AG10803 (cell line): ENCODE measurements around the gene FAM107B.
A peak's percentile ranks its signal among the peaks of the same experiment; 100 is the strongest.

Experiments
- DNase-seq: peaks from one replicate; pipeline ENCODE4 v3.0.0; 2010; ENCODE audit warnings: low read depth
- H3K4me3 ChIP-seq: 2 replicates; pipeline ENCODE4 v1.5.1; 2011; ENCODE audit warnings: mild to moderate bottlenecking, low read length, control low read depth
- TF ChIP-seq, protein P1 (sequence below): conservative IDR thresholded peaks from 2 replicates; pipeline ENCODE4 v1.5.1; 2011; ENCODE audit warnings: mild to moderate bottlenecking, low read length, control low read depth, inconsistent platforms

The FAM107B gene

DNA sequence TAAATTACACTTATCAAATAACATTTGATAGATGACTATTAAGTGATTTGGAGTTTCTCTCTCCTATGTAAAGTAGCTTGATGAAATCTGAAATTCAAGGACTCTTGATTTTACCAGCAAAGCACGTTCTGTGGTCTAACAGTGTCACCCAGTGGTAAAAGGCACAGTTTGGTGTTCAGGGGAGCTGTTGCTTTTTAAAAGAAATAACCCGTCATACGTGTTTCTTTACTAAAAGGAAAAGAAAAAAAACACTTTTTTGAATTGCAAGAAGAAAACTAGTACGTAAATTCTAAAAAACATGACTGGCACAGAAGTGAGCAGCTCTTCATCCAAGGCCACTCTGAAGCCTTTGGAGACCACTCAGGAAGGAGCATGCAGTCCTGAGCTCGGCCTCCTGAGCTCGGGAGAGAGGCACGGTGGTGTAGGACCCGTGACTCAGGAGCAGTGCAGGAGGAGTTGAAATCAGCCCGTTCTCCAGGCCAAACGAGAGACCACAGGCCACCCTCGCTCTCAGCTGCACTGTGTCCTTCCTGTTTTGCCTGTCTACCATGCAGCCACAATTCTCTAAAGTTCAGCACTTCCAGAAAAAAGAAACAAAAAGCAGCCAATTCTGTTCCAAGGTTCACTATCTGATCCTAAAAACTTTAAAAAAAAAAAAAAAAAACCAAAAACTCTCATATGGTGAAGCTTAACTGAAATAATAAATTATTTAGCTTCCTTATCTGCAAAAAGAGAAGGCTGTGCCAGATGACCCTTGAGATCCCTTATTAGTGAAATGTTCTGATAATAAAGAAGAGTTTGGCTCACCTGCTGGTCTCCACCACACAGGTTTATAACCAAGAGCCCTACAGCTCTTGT is 231.4 kb downstream of the FAM107B start:
- no peak for DNase-seq
- TF ChIP-seq, protein P1, sequence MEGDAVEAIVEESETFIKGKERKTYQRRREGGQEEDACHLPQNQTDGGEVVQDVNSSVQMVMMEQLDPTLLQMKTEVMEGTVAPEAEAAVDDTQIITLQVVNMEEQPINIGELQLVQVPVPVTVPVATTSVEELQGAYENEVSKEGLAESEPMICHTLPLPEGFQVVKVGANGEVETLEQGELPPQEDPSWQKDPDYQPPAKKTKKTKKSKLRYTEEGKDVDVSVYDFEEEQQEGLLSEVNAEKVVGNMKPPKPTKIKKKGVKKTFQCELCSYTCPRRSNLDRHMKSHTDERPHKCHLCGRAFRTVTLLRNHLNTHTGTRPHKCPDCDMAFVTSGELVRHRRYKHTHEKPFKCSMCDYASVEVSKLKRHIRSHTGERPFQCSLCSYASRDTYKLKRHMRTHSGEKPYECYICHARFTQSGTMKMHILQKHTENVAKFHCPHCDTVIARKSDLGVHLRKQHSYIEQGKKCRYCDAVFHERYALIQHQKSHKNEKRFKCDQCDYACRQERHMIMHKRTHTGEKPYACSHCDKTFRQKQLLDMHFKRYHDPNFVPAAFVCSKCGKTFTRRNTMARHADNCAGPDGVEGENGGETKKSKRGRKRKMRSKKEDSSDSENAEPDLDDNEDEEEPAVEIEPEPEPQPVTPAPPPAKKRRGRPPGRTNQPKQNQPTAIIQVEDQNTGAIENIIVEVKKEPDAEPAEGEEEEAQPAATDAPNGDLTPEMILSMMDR, result peak; percentile 32
- H3K4me3 ChIP-seq, result no peak overlapping the region

DNA sequence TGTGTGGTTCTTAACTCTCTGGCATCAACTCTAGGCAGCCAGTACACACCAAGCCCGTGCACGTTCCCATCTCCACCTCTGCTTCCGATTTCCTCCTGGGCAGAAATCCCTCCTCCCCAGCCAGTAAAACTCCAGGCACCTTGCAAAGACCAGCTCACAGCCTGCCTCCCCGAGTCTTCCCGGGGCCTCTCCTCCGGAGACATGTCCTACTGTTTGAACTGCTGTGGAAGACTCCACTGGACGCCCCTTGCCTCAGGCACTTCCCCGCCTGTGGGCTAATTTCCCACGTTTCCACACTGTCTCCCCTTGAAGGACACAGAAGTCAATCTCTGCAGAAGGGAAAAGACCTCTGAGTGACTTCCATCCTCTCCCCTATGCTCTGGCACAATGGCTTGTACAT is 233.3 kb downstream of the FAM107B start:
- DNase-seq, result no peak
- TF ChIP-seq, protein P1, result no peak
- H3K4me3 ChIP-seq, result no peak overlapping the region

DNA sequence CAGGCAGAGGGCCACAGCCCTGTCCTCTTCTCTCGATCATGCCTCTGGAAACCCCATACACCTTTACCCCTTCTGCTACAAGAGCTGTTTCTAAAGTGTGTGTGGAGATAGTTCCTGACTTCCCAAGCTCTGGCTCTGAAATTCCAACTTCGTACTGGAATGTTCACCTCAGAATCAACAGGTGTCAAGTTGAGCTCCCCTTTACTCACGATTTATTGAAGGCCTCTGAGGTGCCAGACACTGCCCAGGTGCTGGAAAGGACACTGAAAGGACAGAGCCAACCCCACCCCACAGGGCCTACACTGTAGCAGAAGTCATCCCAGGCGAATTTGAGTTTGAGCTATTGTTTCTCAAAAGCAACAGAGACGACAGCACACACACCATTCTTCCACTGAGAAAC is 234.1 kb downstream of the FAM107B start:
- no peak overlapping the region for H3K4me3 ChIP-seq
- DNase-seq, result no peak
- TF ChIP-seq, protein P1, result no peak

DNA sequence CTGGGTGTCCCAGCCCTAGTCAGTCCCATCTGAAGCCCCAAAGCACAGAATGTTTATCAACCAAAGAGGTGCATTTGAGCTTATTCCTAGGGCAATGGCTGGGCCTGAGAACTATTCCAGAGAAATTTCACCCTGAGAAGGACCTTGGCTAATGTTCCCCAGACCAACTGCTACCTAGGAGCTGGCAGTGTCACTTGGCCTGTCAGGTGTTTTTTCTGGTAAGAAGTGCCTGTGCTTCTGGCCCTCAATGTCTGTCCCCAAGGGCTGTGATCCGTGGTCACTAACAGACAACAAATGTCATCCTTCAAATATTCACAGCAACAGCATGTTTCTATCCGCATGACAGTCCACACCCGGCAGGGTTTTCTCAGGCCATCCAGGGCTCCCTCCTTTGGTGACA is 234.6 kb downstream of the FAM107B start:
- TF ChIP-seq, protein P1, result no peak
- no peak for DNase-seq
- H3K4me3 ChIP-seq, result no peak overlapping the region

DNA sequence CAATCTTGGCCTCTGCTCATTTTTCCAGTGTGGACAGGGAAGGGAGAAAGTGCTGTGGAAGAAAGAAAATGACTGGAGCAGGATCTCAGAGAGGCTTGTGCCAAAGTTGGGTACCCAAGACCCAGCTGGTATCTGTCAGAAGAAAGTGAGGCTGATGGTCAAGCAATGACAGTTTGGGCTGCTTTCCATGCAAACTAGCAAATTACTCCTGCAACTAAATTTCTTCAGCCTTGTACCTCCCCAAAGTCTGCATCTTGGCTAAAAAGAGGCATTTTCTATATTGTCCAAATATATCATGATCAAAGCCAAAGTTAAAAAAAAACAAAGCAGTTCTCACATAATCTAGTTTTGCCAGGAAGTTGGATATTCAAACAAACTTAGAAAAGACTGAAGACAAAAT is 235.5 kb downstream of the FAM107B start:
- no peak overlapping the region for H3K4me3 ChIP-seq
- TF ChIP-seq, protein P1, result no peak
- DNase-seq, result no peak

DNA sequence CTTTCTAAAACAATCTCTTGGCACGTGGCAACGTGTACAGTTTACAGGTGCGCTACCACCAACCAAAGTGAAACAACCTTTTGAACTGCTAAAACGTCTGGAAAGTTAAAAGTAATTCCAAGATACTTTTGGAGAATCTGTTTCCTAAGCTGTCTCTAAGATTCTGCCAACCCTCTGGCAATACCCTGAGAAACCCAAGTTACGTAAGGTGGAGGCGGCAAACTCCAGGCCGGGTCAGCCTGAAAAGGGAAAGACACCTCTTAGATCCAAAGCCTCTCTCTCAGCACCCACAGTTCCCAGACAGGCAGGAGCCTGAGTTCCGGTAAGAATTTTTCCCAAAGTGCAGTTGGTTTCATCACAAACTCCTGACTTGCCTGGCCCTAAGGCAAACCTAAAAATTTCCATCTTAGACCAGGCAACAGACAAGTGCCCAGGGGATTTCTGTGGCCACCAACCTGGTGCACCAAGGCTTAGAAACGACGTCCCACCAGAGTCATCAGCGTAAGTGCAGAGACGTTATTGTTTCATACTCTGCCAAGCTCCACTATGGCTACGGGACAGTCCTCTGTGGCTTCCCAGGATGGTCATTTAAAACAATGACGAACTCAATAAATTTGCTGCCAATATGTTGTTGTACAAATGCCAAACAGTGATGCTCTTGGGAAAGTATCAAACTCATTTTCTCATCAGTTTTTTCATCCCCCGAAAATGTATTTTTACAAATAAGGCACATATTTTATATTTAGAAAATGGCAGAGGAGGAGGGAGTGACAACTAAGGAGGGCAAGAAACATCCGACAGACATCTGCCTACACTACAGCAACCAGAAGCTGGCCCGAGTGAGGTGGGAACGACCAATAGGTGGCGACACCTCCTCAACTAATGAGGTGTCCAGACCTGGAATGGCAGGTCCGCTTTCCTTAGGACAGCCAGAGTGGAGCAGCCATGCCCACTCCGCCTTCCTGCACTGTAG is 238.2 kb downstream of the FAM107B start:
- H3K4me3 ChIP-seq, result no peak overlapping the region
- TF ChIP-seq, protein P1, result peak; percentile 75
- DNase-seq, result peak; percentile 71
